HG03575 (cell line): ENCODE data around the gene HOXB7.

Experiments
- ATAC-seq: cut with Tn5 transposase; IDR thresholded peaks from one replicate; pipeline ENCODE4 v1.9.1; 2021; ENCODE audit not compliant: unreplicated experiment, insufficient number of reproducible peaks, low FRiP score; ENCODE audit errors: extremely low read depth

HOXB7 gene

GRCh38 chr17:48612854-48613691, 2.3 kb upstream of the HOXB7 start:
- ATAC-seq = no peak

DNA sequence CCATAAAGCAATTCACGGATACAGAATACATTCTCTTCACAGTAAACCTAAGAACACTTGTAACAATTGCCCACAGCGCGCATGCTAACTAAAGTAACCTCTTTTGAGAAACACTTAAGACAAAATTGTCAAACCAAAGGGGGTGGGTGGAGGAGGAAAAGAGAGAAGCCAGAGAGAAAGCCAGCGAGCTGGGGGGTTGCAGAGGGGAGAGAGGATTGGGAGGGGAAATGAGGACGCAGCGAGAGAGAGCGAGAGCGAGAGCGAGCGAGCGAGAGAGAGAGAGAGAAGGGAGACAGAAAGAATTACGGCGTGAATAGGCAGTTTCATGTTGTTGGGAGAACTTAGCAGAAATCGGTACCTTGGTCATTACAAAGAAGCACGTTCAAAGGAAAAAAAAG, 1.6 kb upstream of the HOXB7 start:
- ATAC-seq = no peak

- ATAC-seq = no peak
Observed at GRCh38 chr17:48611681-48612455, 1.1 kb upstream of the HOXB7 start.

DNA sequence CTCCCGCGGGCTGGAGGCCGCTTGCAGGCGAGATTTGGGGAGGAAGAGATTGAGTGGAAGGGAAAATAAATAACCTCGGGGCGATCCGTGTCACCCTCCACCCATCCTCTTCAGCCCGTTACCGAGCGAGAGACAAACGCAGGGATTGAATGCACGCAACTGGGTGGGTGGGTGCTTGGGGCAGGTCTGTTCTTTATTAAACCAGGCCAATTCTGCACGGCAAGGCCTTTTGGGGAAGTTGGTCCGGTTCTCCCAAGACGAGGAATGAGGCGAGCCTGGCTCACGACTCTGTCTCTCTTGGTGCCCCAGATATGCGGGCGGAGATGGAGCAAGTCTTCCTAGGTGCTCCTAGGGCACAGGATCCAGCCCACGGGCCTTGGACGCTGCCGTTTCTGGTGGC, 396 bp upstream of the HOXB7 start:
- no peak for ATAC-seq

DNA sequence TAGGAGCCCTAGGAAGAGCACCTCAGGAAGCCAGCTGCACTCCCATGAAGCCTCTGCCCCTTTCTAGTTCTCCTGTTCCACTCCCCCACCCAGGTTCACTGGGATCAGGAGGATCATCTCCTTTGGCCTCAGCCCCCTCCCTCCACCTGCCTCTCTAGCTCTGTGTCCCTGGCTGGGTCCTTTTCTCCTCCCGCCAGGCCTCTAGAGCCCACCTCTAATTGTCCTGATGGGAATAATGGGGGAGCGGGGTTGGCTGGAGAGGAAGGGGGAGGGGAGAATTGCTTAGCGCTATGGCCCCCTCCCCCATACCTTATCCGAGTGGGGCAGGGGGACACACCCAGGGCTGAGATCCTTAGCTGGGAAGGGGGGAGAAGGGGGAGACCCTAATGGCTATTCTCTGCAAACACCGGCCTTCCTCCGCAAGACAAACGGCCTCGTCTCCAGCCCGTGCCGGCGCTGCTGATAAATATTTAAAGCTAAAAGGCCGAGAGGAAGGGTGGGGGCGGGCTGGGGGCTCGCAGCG, 997 bp downstream of the HOXB7 start:
- no peak for ATAC-seq

GRCh38 chr17:48609033-48609432, 1.8 kb downstream of the HOXB7 start:
- ATAC-seq = no peak

DNA sequence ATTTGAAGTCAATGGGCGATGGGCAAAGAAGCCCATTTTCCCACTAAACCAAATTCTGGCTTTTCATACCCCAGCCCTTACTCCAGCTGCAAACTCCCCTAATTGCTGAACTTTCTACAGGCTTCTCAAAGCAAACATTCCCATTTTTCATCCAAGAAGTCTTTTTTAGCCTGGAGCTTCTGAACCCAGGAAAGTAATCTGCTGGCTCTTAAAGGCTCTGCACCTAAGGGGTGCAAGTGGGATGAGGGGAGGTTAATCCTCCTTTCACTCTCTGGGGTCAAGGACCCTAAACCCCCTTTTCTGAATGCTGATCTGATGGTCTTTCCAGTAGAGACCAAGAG, 2.4 kb downstream of the HOXB7 start:
- no peak for ATAC-seq

GRCh38 chr17:48606892-48607614, 3.8 kb downstream of the HOXB7 start:
- ATAC-seq = no peak

DNA sequence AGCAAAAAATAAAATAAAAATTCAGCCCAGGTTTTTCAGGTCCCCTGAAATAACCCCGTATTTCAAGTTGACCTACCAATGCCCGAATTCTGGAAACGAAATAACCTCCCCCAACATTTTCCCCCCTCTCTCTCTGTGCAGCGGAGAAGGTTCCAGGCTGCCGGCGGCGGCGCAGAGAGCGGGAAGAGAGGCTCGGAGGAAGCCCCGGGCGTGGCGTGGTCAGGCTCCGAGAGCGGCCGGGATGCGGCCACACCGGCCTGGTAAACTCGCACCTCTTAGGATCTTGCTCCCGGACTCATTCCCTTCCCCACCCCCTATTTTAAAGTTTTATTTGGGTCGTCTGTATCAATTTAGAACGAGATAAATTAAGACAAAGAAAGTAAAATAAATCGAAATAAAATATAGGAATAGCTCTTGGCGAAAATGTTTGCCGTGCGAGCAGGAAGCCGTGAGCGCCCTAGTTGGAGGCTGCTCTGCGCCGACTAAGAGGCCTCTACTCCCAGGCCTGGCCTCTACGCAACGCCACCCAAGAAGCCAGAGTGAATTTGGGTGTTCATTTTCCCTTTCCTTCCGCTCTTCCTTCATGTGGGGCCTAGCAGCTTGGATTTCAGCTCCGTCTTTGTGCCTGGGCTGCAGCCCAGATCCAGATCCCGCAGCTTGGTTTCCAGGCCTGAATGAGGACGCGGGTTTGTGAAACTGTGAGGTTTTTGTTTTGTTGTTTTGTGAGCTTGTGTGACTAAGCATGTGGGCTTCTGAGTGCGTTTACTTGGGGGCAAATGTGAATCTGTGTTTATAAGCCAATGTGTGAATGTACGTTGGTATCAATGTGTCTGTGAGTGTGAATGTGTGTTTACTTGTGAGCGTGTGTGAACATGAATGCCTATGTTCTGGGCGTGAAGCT, 4.6 kb downstream of the HOXB7 start:
- no peak for ATAC-seq

DNA sequence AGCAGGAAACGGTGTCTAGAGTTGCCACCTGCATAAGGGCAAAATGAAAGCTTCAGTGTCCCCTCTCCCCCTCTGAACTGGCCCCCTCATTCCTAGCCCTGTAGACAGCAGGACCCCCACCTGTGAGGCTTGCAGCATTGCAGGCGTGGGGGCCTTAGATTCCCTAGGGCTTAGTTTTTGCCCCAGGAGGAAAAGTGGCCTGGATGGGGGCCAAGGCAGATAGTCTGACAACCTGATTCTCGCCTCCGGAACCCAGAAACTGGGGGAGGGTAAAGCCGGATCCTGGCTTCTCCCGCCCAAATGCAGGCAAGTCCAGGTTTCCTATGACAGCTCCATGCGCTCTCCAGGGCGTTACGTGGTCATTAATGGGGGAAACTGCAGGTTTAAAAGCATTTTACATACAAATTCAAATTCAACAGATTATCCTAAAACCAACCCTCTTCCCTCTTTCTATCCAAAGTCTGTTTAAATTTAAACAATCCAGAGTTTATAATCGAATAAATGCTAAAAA, 5.4 kb downstream of the HOXB7 start:
- no peak for ATAC-seq

- ATAC-seq = no peak
Observed at GRCh38 chr17:48604770-48605329, 6.0 kb downstream of the HOXB7 start, which contains the start of gene HOXB6. Gene HOXB6 (minus strand): TSS chr17:48604986. CDS start chr17:48598150, 6,836 bp downstream.

- no peak for ATAC-seq
Observed at GRCh38 chr17:48603959-48604769, 6.7 kb downstream of the HOXB7 start.

- ATAC-seq = no peak
Observed at GRCh38 chr17:48601539-48602425, 9.0 kb downstream of the HOXB7 start.

DNA sequence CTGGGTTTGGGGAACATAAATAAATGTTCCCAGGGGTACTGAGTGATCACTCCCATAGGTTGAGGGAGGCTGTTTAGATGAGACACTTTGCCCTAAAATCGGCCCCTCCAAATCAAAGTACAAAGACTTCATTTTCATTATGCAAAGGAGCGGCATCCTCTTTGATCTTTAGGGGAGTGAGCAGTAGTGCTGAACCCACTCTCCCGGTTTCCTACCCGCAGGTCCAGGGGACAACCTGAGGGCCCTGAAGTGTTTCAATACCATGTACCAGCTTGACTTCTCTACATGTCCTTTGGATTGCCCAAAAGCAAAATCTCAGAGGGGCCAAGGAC, 9.6 kb downstream of the HOXB7 start:
- no peak for ATAC-seq

DNA sequence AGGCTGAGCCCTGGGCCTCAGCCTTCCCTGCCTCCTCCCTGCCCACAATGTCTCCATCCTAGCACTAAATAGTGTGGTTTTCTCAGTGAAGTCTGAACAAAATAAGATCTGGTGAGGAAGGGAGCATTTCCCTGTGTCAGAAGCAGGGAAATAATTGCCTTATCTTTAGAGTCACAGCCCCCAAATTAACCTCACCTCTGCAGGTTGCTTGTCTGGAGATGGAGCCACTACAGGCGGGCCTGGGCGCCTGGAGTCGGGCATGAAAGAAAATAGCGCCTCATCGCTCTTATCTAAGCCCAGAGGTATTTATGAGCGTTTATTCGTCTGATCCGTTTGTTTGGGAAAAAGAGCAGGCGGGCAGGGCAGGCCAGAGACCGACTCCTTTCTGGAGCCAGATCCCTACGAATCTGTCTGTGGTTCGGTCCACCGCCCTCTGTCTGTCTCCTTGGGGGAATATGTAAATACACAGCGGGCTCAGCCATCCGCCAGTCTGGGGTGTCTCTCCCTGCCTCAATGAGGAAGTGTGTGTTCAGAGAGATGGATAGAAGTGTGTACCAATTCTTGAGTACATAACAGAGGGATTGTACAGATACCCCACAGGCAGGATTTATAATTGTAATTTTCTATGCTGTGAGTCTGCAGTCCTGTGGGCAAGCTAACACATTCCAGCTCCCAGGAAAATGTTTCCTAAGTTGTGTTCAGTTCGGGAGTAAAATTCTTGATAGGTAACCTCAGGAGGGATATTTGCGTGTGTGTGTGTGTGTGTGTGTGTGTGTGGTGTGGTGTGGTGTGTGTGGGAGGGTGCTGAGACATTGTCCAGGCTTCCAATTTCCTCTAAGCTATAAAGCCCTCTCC, 10.3 kb downstream of the HOXB7 start:
- no peak for ATAC-seq

GRCh38 chr17:48599354-48599753, 11.5 kb downstream of the HOXB7 start:
- ATAC-seq = no peak
